Esophagus muscularis mucosa (tissue), 4 donors: ENCODE measurements around the gene TMEM53.

Experiments used
- CTCF ChIP-seq, 3 experiments: fragments of 200-600 bp in 2 of 3; fragments of 450-650 bp in 1 of 3; sonication (generic) in 2 of 3; IDR thresholded peaks; one replicate each; pipeline ENCODE4 v1.5.1; 2017 to 2019; ENCODE audit warnings: antibody characterized with exemption in 3 of 3, mild to moderate bottlenecking in 2 of 3, moderate library complexity in 1 of 3
- EP300 ChIP-seq: sonication (generic); formaldehyde crosslinking; IDR thresholded peaks from one replicate; pipeline ENCODE4 v1.6.1; 2017; ENCODE audit warnings: antibody characterized with exemption
- POLR2A ChIP-seq: fragments of 450-650 bp; IDR thresholded peaks from one replicate; pipeline ENCODE4 v1.6.1; 2017; ENCODE audit warnings: antibody characterized with exemption, moderate library complexity, mild to moderate bottlenecking, low read depth

DNA sequence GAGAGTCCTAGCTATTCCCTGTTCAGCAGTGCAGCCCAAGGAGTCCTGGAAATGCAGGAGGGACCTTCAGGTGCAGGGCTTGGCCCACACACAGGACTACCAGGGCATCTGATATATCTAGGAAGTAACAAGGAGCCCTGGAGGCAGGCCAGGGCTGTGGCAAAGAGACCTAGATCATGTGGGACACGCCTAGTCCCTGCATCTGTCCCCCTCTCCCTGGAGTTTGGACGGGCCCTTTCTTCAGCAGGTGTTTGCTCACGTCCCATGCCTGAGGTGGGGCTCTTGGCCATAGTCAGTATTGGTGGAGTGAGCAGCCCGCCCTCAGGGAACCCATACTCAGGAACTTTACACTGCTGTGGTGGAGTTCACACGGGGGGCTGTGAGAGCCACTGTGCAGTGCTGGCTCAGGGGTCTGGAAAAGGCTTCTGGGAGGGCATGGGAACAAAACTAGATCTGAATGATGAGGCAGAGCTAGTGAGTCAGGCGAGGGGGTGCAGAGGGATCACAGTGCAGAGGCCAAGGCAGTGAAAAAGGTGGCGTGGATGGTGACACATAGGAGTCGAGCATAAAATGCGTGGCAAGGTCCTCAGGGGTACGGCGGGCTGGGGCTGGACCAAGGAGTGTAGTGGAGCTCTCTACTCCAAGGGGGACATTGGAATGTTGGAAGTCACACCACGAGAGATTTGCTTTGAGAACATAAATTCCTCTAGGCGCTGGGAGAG lies 25.6 kb downstream of the TMEM53 start:
- no peak for TF ChIP-seq CTCF (IDR thresholded peaks at IDR 0.05)
- no peak for TF ChIP-seq EP300
- no peak for TF ChIP-seq POLR2A
